Mesenchymal stem cell (in vitro differentiated cells and primary cell): ENCODE measurements around the gene METTL8.

Experiments
- DNase-seq: peaks from one replicate; pipeline ENCODE4 v3.0.0-alpha.2; 2013
- H2AFZ ChIP-seq: one replicate; pipeline ENCODE4 v1.6.1; 2013; ENCODE audit warnings: low read depth, mild to moderate bottlenecking, control low read depth, inconsistent platforms, low read length, moderate library complexity
- H2AK5ac ChIP-seq: 2 replicates; pipeline ENCODE4 v1.6.1; 2013; ENCODE audit warnings: low read length, moderate library complexity, mild to moderate bottlenecking, inconsistent platforms; ENCODE audit not compliant: severe bottlenecking
- H2BK120ac ChIP-seq: one replicate; pipeline ENCODE4 v1.6.1; 2013; ENCODE audit warnings: low read depth, mild to moderate bottlenecking, inconsistent platforms, low read length, moderate library complexity
- H2BK12ac ChIP-seq, 2 experiments: one replicate each; pipeline ENCODE4 v1.6.1; 2013; ENCODE audit warnings: inconsistent platforms in 2 of 2, low read length in 2 of 2, mild to moderate bottlenecking in 2 of 2, moderate library complexity in 2 of 2, control low read depth in 1 of 2
- H2BK15ac ChIP-seq: one replicate; pipeline ENCODE4 v1.6.1; 2013; ENCODE audit warnings: mild to moderate bottlenecking, low read depth, inconsistent platforms; ENCODE audit not compliant: poor library complexity, severe bottlenecking
- H2BK5ac ChIP-seq: 2 replicates; pipeline ENCODE4 v1.6.1; 2013; ENCODE audit warnings: low read depth, mild to moderate bottlenecking, low read length, control low read depth, inconsistent platforms; ENCODE audit not compliant: poor library complexity, severe bottlenecking
- H3K14ac ChIP-seq, 2 experiments: one replicate each; pipeline ENCODE4 v1.6.1; 2013; ENCODE audit warnings: inconsistent platforms in 2 of 2, low read length in 2 of 2, control low read depth in 1 of 2, mild to moderate bottlenecking in 1 of 2, moderate library complexity in 1 of 2
- H3K18ac ChIP-seq, 2 experiments: one replicate each; pipeline ENCODE4 v1.6.1; 2013; ENCODE audit warnings: inconsistent platforms in 2 of 2, low read length in 2 of 2, control low read depth in 1 of 2, low read depth in 1 of 2, mild to moderate bottlenecking in 1 of 2
- H3K23ac ChIP-seq, 2 experiments: one replicate each; pipeline ENCODE4 v1.6.1; 2013; ENCODE audit warnings: inconsistent platforms in 2 of 2, low read length in 2 of 2, mild to moderate bottlenecking in 2 of 2, moderate library complexity in 2 of 2, control low read depth in 1 of 2
- H3K27ac ChIP-seq: 2 replicates; pipeline ENCODE4 v1.5.1; 2013; ENCODE audit warnings: mild to moderate bottlenecking, moderate library complexity, low read length, control low read depth, inconsistent platforms; ENCODE audit not compliant: poor library complexity, severe bottlenecking
- H3K27me3 ChIP-seq, 2 experiments: 2 replicates each; pipeline versions ENCODE4 v1.6.1 to v1.7.0; 2013; ENCODE audit warnings: low read length in 2 of 2, mild to moderate bottlenecking in 2 of 2, moderate library complexity in 2 of 2, control low read depth in 1 of 2, inconsistent platforms in 1 of 2; ENCODE audit not compliant: control insufficient read depth in 1 of 2, insufficient read depth in 1 of 2
- H3K36me3 ChIP-seq, 2 experiments: 2 replicates each; pipeline versions ENCODE4 v1.6.1 to v1.7.0; 2013; ENCODE audit warnings: low read length in 2 of 2, control low read depth in 1 of 2, inconsistent platforms in 1 of 2, low read depth in 1 of 2, mild to moderate bottlenecking in 1 of 2; ENCODE audit not compliant: insufficient read depth in 2 of 2, control insufficient read depth in 1 of 2
- H3K4ac ChIP-seq, 2 experiments: one replicate each; pipeline ENCODE4 v1.6.1; 2013; ENCODE audit warnings: inconsistent platforms in 2 of 2, low read length in 2 of 2, mild to moderate bottlenecking in 2 of 2, moderate library complexity in 2 of 2, control low read depth in 1 of 2, low read depth in 1 of 2
- H3K4me1 ChIP-seq: 2 replicates; pipeline ENCODE4 v1.6.1; 2013; ENCODE audit warnings: low read depth, low read length, control low read depth; ENCODE audit not compliant: control insufficient read depth, insufficient read depth
- H3K4me2 ChIP-seq: 2 replicates; pipeline ENCODE4 v1.6.1; 2013; ENCODE audit warnings: low read length, mild to moderate bottlenecking, inconsistent platforms; ENCODE audit not compliant: poor library complexity, severe bottlenecking
- H3K4me3 ChIP-seq, 2 experiments: 2 replicates each; pipeline versions ENCODE4 v1.5.1 to v1.7.0; 2013; ENCODE audit warnings: low read length in 2 of 2, mild to moderate bottlenecking in 2 of 2, control low read depth in 1 of 2, low read depth in 1 of 2; ENCODE audit not compliant: insufficient read depth in 1 of 2
- H3K79me1 ChIP-seq: replicated peaks from 2 replicates; pipeline ENCODE4 v1.6.1; 2013; ENCODE audit warnings: mild to moderate bottlenecking, control low read depth, low read length, inconsistent platforms; ENCODE audit not compliant: poor library complexity, severe bottlenecking
- H3K9ac ChIP-seq: 2 replicates; pipeline ENCODE4 v1.7.0; 2013; ENCODE audit warnings: mild to moderate bottlenecking, low read length, moderate library complexity
- H3K9me3 ChIP-seq: 2 replicates; pipeline ENCODE4 v1.7.0; 2013; ENCODE audit warnings: mild to moderate bottlenecking, low read length; ENCODE audit not compliant: control insufficient read depth
- H4K8ac ChIP-seq: one replicate; pipeline ENCODE4 v1.6.1; 2013; ENCODE audit warnings: inconsistent platforms, mild to moderate bottlenecking, low read length, moderate library complexity
- H4K91ac ChIP-seq: one replicate; pipeline ENCODE4 v1.6.1; 2013; ENCODE audit warnings: mild to moderate bottlenecking, low read length, inconsistent platforms
- WGBS: methylation state at CpG from one replicate; pipeline ENCODE4 v1.1.7; 2013; ENCODE audit warnings: mixed read lengths; 5-methylcytosine and 5-hydroxymethylcytosine counted together

Gene METTL8

DNA sequence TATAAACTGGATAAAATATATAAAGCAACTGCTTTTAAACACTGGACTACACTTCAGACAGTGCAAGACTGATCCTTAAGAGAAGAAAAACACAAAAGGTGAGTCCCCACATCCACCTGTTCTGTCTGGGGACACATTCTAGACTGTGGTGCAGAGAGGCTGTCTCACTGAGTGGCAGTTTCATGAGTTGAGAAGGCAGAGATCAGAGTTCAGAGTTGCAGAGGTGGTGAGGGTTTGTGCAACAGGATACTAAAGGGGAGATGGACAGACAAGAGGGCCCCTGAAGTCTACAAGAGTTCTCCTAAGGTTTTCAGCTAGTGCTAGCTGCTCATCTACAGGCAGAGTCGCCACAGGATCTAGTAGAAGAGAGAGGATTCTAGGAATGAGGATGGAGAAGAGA is 68.0 kb downstream of the METTL8 start:
- no peaks in the 10 kb centered on the region for H3K4me1 ChIP-seq

DNA sequence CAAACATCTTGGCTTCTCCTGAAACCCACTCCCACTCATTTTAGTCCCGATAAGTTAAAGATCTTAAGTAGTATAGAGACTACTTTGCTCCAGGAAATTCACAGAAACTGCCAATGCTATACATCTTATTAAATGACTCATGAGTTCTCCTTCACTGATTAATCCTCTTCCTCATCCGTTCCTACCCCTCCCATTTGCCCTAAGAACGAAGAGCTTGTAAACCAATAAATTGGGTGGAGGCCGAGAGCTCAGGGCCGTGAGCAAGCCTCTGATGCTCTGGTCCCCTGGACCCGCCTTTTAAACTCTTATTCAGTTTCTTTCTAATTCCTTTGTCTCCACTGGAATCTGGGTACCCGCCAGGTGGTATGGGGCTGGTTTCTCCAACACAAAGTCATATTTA is 68.6 kb downstream of the METTL8 start:
- H3K79me1 ChIP-seq = peaks cover 9% of the 10 kb centered on the region
- DNase-seq = no peak
- H3K27ac ChIP-seq = no peak overlapping the region
- no peak overlapping the region for H2BK5ac ChIP-seq
- H3K36me3 ChIP-seq = peaks cover 0 to 2% of the 10 kb centered on the region in 2 experiments
- no peak overlapping the region for H4K8ac ChIP-seq
- 75% methylated on average over 7 of the region's 7 CpGs for WGBS
- H3K4me2 ChIP-seq = no peak overlapping the region
- no peak overlapping the region for H3K14ac ChIP-seq
- H3K4me1 ChIP-seq = no peaks in the 10 kb centered on the region
- H2BK15ac ChIP-seq = no peak overlapping the region
- H2AK5ac ChIP-seq = no peak overlapping the region
- H4K91ac ChIP-seq = no peak overlapping the region
- no peak overlapping the region for H3K4ac ChIP-seq
- no peaks in the 10 kb centered on the region for H3K27me3 ChIP-seq
- H3K9me3 ChIP-seq = no peaks in the 10 kb centered on the region
- no peak overlapping the region for H3K23ac ChIP-seq
- H3K4me3 ChIP-seq = no peak overlapping the region
- no peak overlapping the region for H3K9ac ChIP-seq
- no peak overlapping the region for H2BK120ac ChIP-seq
- H3K18ac ChIP-seq = no peak overlapping the region
- H2AFZ ChIP-seq = no peak overlapping the region
- H2BK12ac ChIP-seq = no peak overlapping the region

More for the DNA sequence above, 68.0 kb downstream of the METTL8 start:
- Histone ChIP-seq H3K9ac (no peak overlapping the region), H3K4me2 (no peak overlapping the region), H2BK12ac (no peak overlapping the region), H2AFZ (no peak overlapping the region), H4K8ac (no peak overlapping the region), H3K27ac (no peak overlapping the region), H4K91ac (no peak overlapping the region), H2BK15ac (no peak overlapping the region), H2AK5ac (no peak overlapping the region), H2BK5ac (no peak overlapping the region), H3K23ac (no peak overlapping the region), H3K18ac (no peak overlapping the region), H3K14ac (no peak overlapping the region), H3K36me3 (no peaks in the 10 kb centered on the region), H3K79me1 (peaks cover 9% of the 10 kb centered on the region), H3K4me3 (no peak overlapping the region), H2BK120ac (no peak overlapping the region), H3K4ac (no peak overlapping the region), H3K9me3 (no peaks in the 10 kb centered on the region), H3K27me3 (no peaks in the 10 kb centered on the region)
- 100% methylated on average over 1 of the region's 1 CpG for WGBS
- DNase-seq = no peak

- H3K9me3 ChIP-seq = no peaks in the 10 kb centered on the region
- no peaks in the 10 kb centered on the region for H3K27me3 ChIP-seq
- no peak overlapping the region for H2BK15ac ChIP-seq
- no peak overlapping the region for H3K23ac ChIP-seq
- H2AFZ ChIP-seq = no peak overlapping the region
- no peak overlapping the region for H2BK12ac ChIP-seq
- H3K4me1 ChIP-seq = no peaks in the 10 kb centered on the region
- H3K18ac ChIP-seq = no peak overlapping the region
- peaks cover 0 to 17% of the 10 kb centered on the region in 2 experiments for H3K36me3 ChIP-seq
- no peak overlapping the region for H3K4me2 ChIP-seq
- WGBS = no CpG with 5 or more reads among the region's 2 CpGs
- H3K14ac ChIP-seq = no peak overlapping the region
- H3K4me3 ChIP-seq = no peak overlapping the region
- H3K79me1 ChIP-seq = peaks cover 13% of the 10 kb centered on the region
- no peak for DNase-seq
- H2AK5ac ChIP-seq = no peak overlapping the region
- no peak overlapping the region for H3K27ac ChIP-seq
- no peak overlapping the region for H2BK5ac ChIP-seq
- H4K8ac ChIP-seq = no peak overlapping the region
- H3K9ac ChIP-seq = no peak overlapping the region
- no peak overlapping the region for H4K91ac ChIP-seq
- no peak overlapping the region for H2BK120ac ChIP-seq
- no peak overlapping the region for H3K4ac ChIP-seq
Measured at GRCh38 chr2:171362396-171362795, 71.4 kb downstream of the METTL8 start.

DNA sequence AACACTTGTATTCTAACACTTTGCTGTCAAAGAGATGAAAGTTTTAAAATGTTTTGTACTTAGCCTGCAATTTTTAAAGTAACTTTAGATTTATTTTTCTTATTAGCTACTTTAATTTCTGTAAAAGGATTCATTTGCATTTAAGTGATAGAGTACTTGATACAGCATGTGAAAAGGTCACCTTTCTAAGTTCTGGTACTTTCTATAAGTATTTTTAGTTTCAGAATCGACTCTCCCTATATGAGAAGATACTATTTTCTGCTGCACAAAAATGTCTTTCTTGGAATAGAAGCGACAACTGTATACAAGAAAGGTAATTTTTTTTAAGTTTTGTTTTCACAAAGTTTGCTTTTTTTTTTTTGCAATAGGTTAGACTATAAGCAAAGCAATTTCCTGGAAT is 72.9 kb downstream of the METTL8 start:
- Histone ChIP-seq H3K9me3 (no peaks in the 10 kb centered on the region), H2BK12ac (no peak overlapping the region), H2BK120ac (no peak overlapping the region), H3K14ac (no peak overlapping the region), H3K23ac (no peak overlapping the region), H3K4me2 (no peak overlapping the region), H3K4me3 (no peak overlapping the region), H3K27ac (no peak overlapping the region), H3K4me1 (no peaks in the 10 kb centered on the region), H2BK5ac (no peak overlapping the region), H3K27me3 (no peaks in the 10 kb centered on the region), H3K36me3 (peaks cover 0 to 21% of the 10 kb centered on the region in 2 experiments), H2BK15ac (no peak overlapping the region), H3K9ac (no peak overlapping the region), H4K91ac (no peak overlapping the region), H3K4ac (no peak overlapping the region), H3K18ac (no peak overlapping the region), H2AK5ac (no peak overlapping the region), H2AFZ (no peak overlapping the region), H4K8ac (no peak overlapping the region), H3K79me1 (peaks cover 11% of the 10 kb centered on the region)
- no peak for DNase-seq
- WGBS = no CpG with 5 or more reads among the region's 2 CpGs
